Spinal cord (tissue), 10 donors: Measurements from ENCODE around the gene GATM. TPM values are rescaled to one million over a fixed set of nuclear protein-coding genes. Genes with fewer than 3 reads are reported as not detected.

Experiments
- DNase-seq, 6 donors: peaks; one replicate each; pipeline versions ENCODE4 v3.0.0 to v3.0.0-alpha.2; 2013 to 2015; ENCODE audit warnings: low spot score in 6 of 6, low read depth in 4 of 6
- H3K27ac ChIP-seq: one replicate; pipeline ENCODE4 v1.5.1; 2013; ENCODE audit warnings: low read depth, low read length, control low read depth
- H3K27me3 ChIP-seq: one replicate; pipeline ENCODE4 v1.6.1; 2013; ENCODE audit warnings: low read length; ENCODE audit not compliant: control insufficient read depth, insufficient read depth
- H3K36me3 ChIP-seq: one replicate; pipeline ENCODE4 v1.6.1; 2013; ENCODE audit warnings: low read length; ENCODE audit not compliant: control insufficient read depth, insufficient read depth
- H3K4me1 ChIP-seq: one replicate; pipeline ENCODE4 v1.6.1; 2013; ENCODE audit warnings: low read length; ENCODE audit not compliant: control insufficient read depth, insufficient read depth
- H3K4me3 ChIP-seq: one replicate; pipeline ENCODE4 v1.5.1; 2013; ENCODE audit warnings: low read depth, low read length, control low read depth
- H3K9me3 ChIP-seq: one replicate; pipeline ENCODE4 v1.6.1; 2013; ENCODE audit warnings: low read length; ENCODE audit not compliant: control insufficient read depth, insufficient read depth
- WGBS: methylation state at CpG from one replicate; pipeline ENCODE4 v1.1.5; 2013; ENCODE audit warnings: missing lambda C conversion rate; ENCODE audit not compliant: insufficient coverage; 5-methylcytosine and 5-hydroxymethylcytosine counted together
- polyA plus RNA-seq, 2 donors: library from polyadenylated mRNA; unstranded; fragments of 120-200 nt; gene quantifications; one replicate each; pipeline ENCODE4 v1.2.1, GENCODE V29; 2013; ENCODE audit not compliant: insufficient read length in 2 of 2
- total RNA-seq, 2 donors: library from RNA; depleted of rRNA in 1 of 2; stranded (reverse); fragments of 120-200 nt in 1 of 2; fragments of >200 nt in 1 of 2; gene quantifications; one replicate each; pipeline versions ENCODE4 v1.2.3 to v1.2.4, GENCODE V29; 2013 to 2014
- donor health status: healthy.

Gene GATM
- total and polyA plus RNA-seq, 4 donors: 142 to 279 (median 200) TPM

GRCh38 chr15:45363801-45364200 is 14.5 kb downstream of the GATM start:
- H3K27me3 ChIP-seq: no peaks in the 10 kb centered on the region
- H3K27ac ChIP-seq: no peak overlapping the region
- H3K36me3 ChIP-seq: peaks cover 23% of the 10 kb centered on the region
- 60% methylated on average over 1 of the region's 3 CpGs for WGBS
- no peak overlapping the region for H3K4me3 ChIP-seq
- no peaks in the 10 kb centered on the region for H3K4me1 ChIP-seq
- DNase-seq: no peak
- H3K9me3 ChIP-seq: no peaks in the 10 kb centered on the region

- Histone ChIP-seq H3K4me3 (no peak overlapping the region), H3K9me3 (no peaks in the 10 kb centered on the region), H3K4me1 (no peaks in the 10 kb centered on the region), H3K27me3 (no peaks in the 10 kb centered on the region), H3K27ac (no peak overlapping the region), H3K36me3 (peaks cover 22% of the 10 kb centered on the region)
- 86% methylated on average over 1 of the region's 4 CpGs for WGBS
- no peak for DNase-seq
Measured at GRCh38 chr15:45363334-45363733, 15.0 kb downstream of the GATM start.

DNA sequence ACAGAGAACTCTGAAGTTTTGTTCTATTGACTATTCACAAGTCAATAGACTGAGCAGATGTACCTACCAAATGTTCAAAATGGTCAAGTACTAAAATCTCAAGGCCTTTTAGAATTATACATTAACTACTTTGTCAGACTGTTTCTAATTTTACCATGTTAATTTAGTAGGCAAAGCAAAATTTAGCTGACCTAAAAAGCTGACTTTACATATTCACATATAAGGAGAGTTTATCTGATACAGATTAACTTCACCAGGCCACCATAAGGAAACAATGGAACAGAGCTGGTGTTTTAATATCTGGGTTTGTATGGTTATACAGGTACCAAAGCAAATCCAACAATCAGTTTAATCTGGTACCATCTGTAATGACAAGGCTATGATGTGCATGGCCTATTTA is 15.9 kb downstream of the GATM start:
- H3K27ac ChIP-seq: no peak overlapping the region
- no peak for DNase-seq
- H3K4me3 ChIP-seq: no peak overlapping the region
- H3K27me3 ChIP-seq: no peaks in the 10 kb centered on the region
- peaks cover 16% of the 10 kb centered on the region for H3K36me3 ChIP-seq
- H3K4me1 ChIP-seq: no peaks in the 10 kb centered on the region
- no peaks in the 10 kb centered on the region for H3K9me3 ChIP-seq

GRCh38 chr15:45361878-45362277 is 16.5 kb downstream of the GATM start:
- peaks cover 14% of the 10 kb centered on the region for H3K36me3 ChIP-seq
- H3K4me3 ChIP-seq: no peak overlapping the region
- no peaks in the 10 kb centered on the region for H3K4me1 ChIP-seq
- no peak overlapping the region for H3K27ac ChIP-seq
- no peak for DNase-seq
- WGBS: 95% methylated on average over 6 of the region's 7 CpGs
- no peaks in the 10 kb centered on the region for H3K27me3 ChIP-seq
- H3K9me3 ChIP-seq: no peaks in the 10 kb centered on the region

DNA sequence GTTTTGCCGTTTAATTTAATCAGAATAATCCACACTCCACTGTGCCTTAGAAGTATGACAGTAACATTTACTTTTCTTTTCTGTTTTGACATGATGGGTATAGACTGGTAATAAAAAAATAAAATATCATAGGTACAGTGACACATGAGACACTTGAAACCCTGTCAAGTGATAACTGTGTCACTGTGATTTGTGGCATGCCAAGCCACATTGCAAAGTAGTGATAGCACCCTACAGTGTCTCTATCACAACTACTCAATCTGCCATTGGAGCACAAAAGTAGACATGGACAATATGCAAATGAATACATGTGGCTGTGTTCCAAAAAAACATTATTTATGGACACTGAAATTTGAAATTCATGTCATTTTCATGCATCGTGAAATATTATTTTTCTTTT is 22.5 kb downstream of the GATM start:
- no peak overlapping the region for H3K4me3 ChIP-seq
- no peaks in the 10 kb centered on the region for H3K27me3 ChIP-seq
- H3K9me3 ChIP-seq: no peaks in the 10 kb centered on the region
- H3K4me1 ChIP-seq: no peaks in the 10 kb centered on the region
- H3K27ac ChIP-seq: no peak overlapping the region
- DNase-seq: no peak
- no peaks in the 10 kb centered on the region for H3K36me3 ChIP-seq
- no CpG with 5 or more reads among the region's 2 CpGs for WGBS

GRCh38 chr15:45354711-45355110 is 23.6 kb downstream of the GATM start:
- DNase-seq: no peak
- 100% methylated on average over 4 of the region's 5 CpGs for WGBS
- no peak overlapping the region for H3K27ac ChIP-seq
- H3K36me3 ChIP-seq: no peaks in the 10 kb centered on the region
- no peak overlapping the region for H3K4me3 ChIP-seq
- H3K27me3 ChIP-seq: no peaks in the 10 kb centered on the region
- no peaks in the 10 kb centered on the region for H3K9me3 ChIP-seq
- H3K4me1 ChIP-seq: no peaks in the 10 kb centered on the region

- Histone ChIP-seq H3K27ac (no peak overlapping the region), H3K4me1 (no peaks in the 10 kb centered on the region), H3K27me3 (no peaks in the 10 kb centered on the region), H3K36me3 (no peaks in the 10 kb centered on the region), H3K9me3 (no peaks in the 10 kb centered on the region), H3K4me3 (no peak overlapping the region)
- no CpG with 5 or more reads among the region's 2 CpGs for WGBS
- DNase-seq: no peak
Measured at GRCh38 chr15:45351227-45351626, 27.1 kb downstream of the GATM start.

- Histone ChIP-seq H3K4me3 (no peak overlapping the region), H3K27me3 (no peaks in the 10 kb centered on the region), H3K36me3 (no peaks in the 10 kb centered on the region), H3K27ac (no peak overlapping the region), H3K4me1 (no peaks in the 10 kb centered on the region), H3K9me3 (no peaks in the 10 kb centered on the region)
- DNase-seq: no peak
- WGBS: 81% methylated on average over 3 of the region's 3 CpGs
Measured at GRCh38 chr15:45349623-45350022, 28.7 kb downstream of the GATM start.

DNA sequence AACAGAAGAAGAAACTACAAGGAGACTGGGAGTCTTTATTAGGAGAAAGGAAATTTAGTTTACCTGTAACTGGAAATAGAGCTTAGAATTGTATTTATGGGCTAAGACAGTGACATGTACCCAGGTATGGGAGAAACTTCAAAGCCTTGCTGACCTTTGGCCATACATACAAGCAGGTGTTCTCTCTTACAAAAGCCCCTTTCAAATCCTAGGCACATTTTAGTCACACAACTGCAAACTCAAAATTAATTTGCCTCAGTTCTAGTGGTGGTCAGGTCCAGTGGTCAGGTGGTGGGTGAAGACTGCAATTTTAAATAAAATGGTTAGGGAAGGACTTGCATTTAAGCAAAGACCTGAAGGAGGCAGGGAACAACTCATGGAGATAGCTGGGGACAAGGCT is 30.4 kb downstream of the GATM start:
- Histone ChIP-seq H3K4me3 (no peak overlapping the region), H3K36me3 (no peaks in the 10 kb centered on the region), H3K9me3 (no peaks in the 10 kb centered on the region), H3K27me3 (no peaks in the 10 kb centered on the region), H3K4me1 (no peaks in the 10 kb centered on the region), H3K27ac (no peak overlapping the region)
- DNase-seq: no peak

DNA sequence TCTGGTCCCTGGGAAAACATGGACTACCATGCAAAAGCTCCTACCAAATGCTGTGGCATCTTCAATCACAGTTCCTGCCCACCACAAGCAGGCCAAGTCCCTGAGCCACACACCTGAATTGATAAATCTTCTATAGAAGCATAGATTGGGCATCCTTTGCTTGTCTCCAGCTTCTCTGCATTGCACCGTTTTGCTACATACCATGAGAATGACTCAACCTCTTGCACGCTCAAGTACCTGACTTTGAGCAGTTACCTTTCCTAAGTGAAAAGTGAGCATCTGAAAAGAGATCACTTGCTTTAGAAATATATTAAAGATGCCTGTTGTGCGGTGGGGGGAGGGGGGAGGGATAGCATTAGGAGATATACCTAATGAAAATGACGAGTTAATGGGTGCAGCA is 31.3 kb downstream of the GATM start:
- Histone ChIP-seq H3K27me3 (no peaks in the 10 kb centered on the region), H3K4me1 (no peaks in the 10 kb centered on the region), H3K36me3 (no peaks in the 10 kb centered on the region), H3K4me3 (no peak overlapping the region), H3K9me3 (no peaks in the 10 kb centered on the region), H3K27ac (peak overlapping the region; percentile 12)
- WGBS: 100% methylated on average over 1 of the region's 4 CpGs
- DNase-seq: no peak
